NOMO-1 treated with dmso at 0.1 percent for 144 hours (cell line): Measurements from ENCODE around the gene ITGAV.

Experiments
- DNase-seq: peaks from one replicate; lab custom pipeline; 2025; ENCODE audit not compliant: unreplicated experiment; lab: John Stamatoyannopoulos, UW

ITGAV gene

DNA sequence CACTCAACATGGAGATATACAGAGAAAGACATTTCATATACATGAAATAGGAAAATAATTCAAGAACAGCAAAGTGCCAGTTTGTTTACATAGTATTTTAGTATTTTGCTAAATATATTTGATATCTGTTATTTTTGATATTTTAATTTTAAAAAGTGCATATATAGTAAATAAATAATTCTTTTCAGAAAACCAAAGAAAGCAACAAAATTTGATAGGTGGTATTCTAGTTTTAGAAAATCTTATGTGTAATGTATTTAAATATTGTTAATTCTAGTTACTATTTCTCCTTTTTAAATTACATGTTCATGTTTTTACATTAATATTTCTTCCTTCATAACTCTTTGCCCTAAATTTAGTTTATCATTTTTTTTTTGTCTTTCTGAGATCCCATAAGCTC lies 69.5 kb downstream of the ITGAV start:
- no peak for DNase-seq

DNA sequence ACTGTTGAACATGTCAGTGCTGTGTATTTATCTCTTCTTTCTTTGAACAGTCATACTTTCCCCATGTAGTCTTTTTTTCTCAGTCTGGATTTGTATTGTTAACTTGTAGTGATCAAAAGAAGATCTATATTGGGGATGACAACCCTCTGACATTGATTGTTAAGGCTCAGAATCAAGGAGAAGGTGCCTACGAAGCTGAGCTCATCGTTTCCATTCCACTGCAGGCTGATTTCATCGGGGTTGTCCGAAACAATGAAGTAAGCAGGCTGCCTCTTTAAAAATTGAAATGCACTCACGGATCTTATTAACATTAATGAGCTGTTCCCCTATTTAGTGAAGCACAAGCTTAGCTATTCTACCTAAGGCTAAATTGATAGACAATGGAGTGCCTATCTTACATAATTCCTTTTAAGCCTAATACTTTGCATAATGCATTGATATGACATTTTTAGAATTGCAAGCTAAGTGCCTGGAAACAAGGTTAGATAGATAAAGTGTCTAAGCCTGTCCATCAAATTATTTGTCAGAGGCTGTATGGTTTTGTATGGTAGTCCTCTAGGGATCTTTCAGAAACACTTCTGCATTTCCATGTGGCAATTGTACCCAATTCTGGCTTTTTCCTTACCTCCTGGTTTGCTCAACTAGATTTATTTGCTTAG lies 74.7 kb downstream of the ITGAV start:
- no peak for DNase-seq

DNA sequence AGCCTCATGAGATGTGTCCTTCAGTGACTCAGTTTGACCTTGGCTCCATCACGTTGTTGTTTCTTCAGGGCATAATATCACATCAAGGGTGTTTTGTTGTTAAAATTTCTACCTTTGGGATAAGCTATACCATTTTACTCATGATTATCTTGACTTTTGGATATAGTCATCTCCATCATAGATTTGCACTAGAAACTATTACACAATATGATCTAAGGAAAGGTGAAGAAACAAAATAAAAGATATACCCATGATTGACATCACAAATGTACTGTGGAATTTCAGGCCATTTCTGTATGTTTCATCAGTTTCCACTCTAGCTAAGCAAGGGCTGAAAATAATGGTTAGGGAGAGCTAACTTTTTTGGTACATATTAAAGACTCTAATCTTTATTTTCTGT lies 79.3 kb downstream of the ITGAV start:
- no peak for DNase-seq

- DNase-seq = no peak
Observed at GRCh38 chr2:186670831-186671230, 81.0 kb downstream of the ITGAV start.

DNA sequence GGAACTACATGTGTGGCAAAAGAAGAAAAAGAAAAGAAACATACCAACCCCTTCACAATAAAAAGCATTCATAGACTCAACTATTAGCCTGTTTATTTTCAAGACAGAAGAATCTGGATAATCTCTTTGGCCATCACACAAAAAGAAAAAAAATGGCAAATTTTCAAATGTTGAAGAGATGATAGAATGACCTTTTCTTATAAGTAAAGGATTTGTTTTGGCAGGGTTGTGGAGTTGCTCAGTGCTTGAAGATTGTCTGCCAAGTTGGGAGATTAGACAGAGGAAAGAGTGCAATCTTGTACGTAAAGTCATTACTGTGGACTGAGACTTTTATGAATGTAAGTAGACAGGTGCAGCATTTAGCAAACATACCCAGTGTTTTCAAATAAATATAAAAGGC lies 85.5 kb downstream of the ITGAV start:
- DNase-seq = no peak

- no peak for DNase-seq
Observed at GRCh38 chr2:186683341-186683740, 93.5 kb downstream of the ITGAV start.

- no peak for DNase-seq
Observed at GRCh38 chr2:186687807-186688211, 98.0 kb downstream of the ITGAV start.

DNA sequence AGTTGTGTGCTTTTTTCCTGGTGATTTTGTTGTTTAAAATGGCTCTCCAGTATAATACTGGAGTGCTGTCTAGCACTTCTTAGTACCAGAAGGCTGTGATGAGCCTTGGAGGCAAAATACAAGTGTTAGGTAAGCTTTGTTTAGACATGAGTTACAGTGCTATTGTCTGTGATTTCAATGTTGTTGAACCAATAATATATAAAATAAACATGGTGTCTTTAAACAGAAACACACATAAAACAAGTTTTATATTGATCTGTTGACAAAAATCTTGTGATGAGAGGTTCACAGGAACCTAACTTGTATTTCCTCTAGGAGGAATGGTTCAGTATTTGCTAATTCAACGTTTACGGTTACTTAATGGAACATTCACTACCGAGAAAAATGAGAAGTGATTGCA lies 99.0 kb downstream of the ITGAV start:
- no peak for DNase-seq

DNA sequence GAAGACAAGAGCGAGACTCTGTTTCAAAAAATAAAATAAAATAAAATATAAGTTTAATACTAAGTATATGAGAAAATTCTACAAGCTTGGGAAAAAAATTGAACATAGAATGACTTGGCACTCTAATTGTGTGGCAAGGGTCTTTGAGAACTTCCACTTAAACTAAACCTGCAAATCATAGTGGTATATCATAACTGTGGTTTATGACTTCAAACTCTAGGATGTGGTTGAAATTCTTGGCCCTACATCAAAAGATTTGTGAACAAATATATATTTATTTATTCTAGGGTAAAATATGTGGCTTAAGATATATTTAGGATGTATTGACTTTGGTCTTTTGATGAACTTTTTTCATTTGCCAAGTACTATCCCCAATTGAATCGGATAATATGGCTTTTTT lies 100.9 kb downstream of the ITGAV start:
- DNase-seq = no peak

DNA sequence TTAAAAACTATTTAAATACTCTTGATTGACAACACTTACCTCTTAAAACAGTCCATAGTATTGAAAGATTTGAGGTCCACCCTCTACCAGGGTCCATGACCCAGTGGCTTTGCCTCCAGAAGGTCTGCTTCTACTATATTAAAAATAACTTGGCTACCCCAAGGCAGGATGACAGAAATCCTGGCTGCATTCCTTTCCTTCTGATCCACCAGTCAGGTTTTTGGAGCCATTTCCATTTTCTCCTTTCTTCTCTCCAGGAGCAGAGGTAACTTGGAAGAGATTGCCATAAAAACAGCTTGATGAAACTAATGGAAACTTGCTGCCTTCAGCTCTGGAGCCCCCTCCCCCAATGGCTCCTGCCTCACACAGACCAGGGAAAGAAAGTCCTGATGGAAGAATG lies 101.4 kb downstream of the ITGAV start:
- DNase-seq = no peak

- no peak for DNase-seq
Observed at GRCh38 chr2:186691900-186692299, 102.0 kb downstream of the ITGAV start.

DNA sequence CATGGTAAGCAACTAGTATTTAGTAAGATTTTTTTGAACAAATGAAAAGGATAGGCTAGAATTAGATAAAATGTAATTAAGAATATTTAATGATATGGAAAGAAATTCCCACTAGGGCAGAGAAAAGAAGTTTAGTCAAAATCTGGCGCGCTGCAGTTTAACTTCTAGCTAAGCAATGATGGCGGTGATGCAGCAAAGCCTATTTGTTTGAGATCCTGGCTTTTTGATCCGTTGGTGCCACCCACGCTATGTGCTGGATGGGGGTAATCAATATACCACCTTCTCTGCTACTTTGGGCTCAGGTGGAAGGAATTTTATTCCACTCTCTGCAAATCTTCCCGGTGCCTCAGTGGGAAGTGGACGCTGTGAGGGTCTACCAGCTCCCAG lies 103.6 kb downstream of the ITGAV start:
- no peak for DNase-seq

GRCh38 chr2:186695081-186695756 lies 105.4 kb downstream of the ITGAV start:
- no peak for DNase-seq

DNA sequence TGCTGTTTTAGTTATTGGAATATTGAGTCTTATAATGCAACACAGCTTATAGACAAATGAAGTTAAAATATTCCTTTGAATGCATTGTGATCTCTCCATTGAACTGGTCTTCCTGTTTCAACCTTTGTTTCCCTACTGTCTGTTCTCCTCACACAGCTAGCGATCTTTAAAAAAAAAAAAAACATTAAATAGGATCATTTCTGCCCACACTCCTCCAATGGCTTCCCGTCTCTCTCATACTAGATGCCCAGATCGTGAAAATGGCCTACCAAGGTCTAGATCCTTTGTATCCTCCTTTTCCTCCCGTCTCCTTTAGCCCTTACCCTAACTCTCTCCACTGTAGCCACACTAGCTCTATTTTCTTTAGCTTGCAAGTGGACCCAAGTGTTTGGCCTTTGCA lies 106.4 kb downstream of the ITGAV start:
- no peak for DNase-seq

- no peak for DNase-seq
Observed at GRCh38 chr2:186696804-186697203, 106.9 kb downstream of the ITGAV start.

GRCh38 chr2:186697536-186697935 lies 107.7 kb downstream of the ITGAV start:
- DNase-seq = no peak

GRCh38 chr2:186699742-186700141 lies 109.9 kb downstream of the ITGAV start:
- DNase-seq = no peak

DNA sequence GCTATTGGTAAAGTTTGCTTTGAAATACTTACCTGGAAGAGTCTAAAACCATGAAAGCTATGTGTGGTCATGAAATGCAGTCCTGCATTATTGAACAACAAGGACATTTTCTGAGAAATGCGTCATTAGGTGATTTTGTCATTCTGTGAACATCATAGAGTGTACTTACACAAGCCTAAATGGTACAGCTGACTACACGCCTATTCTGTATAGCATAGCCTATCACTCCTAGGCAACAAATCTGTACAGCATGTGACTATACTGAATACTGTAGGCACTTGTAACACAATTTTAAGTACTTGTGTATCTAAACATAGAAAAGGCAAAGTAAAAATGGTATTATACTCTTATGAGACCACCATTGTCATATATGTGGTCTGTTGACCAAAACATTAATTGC lies 112.2 kb downstream of the ITGAV start:
- DNase-seq = no peak

DNA sequence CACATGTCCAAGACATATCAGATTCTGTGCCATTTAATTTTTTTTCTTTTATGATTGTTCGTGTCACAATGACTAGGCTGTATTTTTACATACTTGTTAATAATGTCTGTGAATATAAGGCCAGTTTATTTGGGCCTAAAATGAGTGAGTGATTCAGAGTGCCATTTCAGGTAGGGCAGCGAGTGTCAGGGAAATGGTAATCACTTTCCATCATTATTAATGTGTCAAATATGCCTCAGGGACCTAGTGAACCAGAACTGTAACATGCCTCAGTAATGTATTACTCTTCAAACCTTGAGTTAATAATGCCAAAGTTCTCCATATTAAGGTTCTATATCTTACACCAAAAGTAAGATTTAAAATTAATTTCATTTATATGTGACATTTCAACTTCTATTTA lies 112.6 kb downstream of the ITGAV start:
- no peak for DNase-seq

- no peak for DNase-seq
Observed at GRCh38 chr2:186704897-186705296, 115.0 kb downstream of the ITGAV start.

GRCh38 chr2:186709529-186710450 lies 119.9 kb downstream of the ITGAV start:
- no peak for DNase-seq

DNA sequence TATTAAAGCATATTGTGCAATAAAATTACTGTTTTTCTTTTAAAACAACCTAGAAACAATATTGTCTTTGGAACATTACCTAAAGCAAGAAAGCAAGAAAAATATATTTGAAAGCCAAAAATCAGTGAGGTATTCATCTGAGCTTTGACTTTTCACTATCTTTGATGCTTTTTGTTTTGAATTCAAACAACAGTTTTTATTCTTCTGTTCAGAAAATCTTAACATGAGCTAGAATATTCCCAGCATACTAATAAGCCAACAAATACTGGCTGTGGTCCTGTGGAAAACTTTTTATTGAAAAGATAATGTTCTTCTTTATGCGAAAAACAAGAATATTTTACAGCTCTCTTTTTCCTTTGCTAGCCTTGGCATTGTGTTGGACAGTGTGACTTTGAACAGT lies 123.8 kb downstream of the ITGAV start:
- DNase-seq = no peak
